ENCODE results near the gene SEMA6D. TPM values are rescaled to one million over a fixed set of nuclear protein-coding genes. Genes with fewer than 3 reads are reported as not detected.

The SEMA6D gene
- total RNA-seq, 1 donor from 2014 or later: 6.4 TPM

- H3K27me3 Mint-ChIP-seq (ENCODE audit: low read depth): peaks cover 4% of the 10 kb centered on the region
- H3K27ac Mint-ChIP-seq (ENCODE audit: unreplicated experiment): no peak overlapping the region
- H3K36me3 Mint-ChIP-seq (ENCODE audit: low read depth): no peaks in the 10 kb centered on the region
- no peak for DNase-seq (ENCODE audit: low spot score)
- no peak overlapping the region for H3K4me3 Mint-ChIP-seq (ENCODE audit: unreplicated experiment)
- peaks cover 19% of the 10 kb centered on the region for H3K4me1 Mint-ChIP-seq (ENCODE audit: low read depth)
- no peaks in the 10 kb centered on the region for H3K9me3 Mint-ChIP-seq (ENCODE audit: low read depth)
- no peak for TF ChIP-seq CTCF (IDR thresholded peaks at IDR 0.05)
Measured at GRCh38 chr15:47787875-47788274, 70.6 kb downstream of the SEMA6D start.

- peak overlapping the region; percentile 18 for H3K27ac Mint-ChIP-seq (ENCODE audit: unreplicated experiment)
- no peaks in the 10 kb centered on the region for H3K36me3 Mint-ChIP-seq (ENCODE audit: low read depth)
- DNase-seq (ENCODE audit: low spot score): no peak
- TF ChIP-seq CTCF (IDR thresholded peaks at IDR 0.05): no peak
- H3K27me3 Mint-ChIP-seq (ENCODE audit: low read depth): peaks cover 6% of the 10 kb centered on the region
- no peaks in the 10 kb centered on the region for H3K9me3 Mint-ChIP-seq (ENCODE audit: low read depth)
- no peak overlapping the region for H3K4me3 Mint-ChIP-seq (ENCODE audit: unreplicated experiment)
- H3K4me1 Mint-ChIP-seq (ENCODE audit: low read depth): peaks cover 19% of the 10 kb centered on the region
Measured at GRCh38 chr15:47788685-47789084, 71.4 kb downstream of the SEMA6D start.

- no peak for DNase-seq (ENCODE audit: low spot score)
- Mint-ChIP-seq H3K4me3 (ENCODE audit: unreplicated experiment) (no peak overlapping the region), H3K9me3 (ENCODE audit: low read depth) (no peaks in the 10 kb centered on the region), H3K36me3 (ENCODE audit: low read depth) (no peaks in the 10 kb centered on the region), H3K4me1 (ENCODE audit: low read depth) (peaks cover 17% of the 10 kb centered on the region), H3K27ac (ENCODE audit: unreplicated experiment) (no peak overlapping the region), H3K27me3 (ENCODE audit: low read depth) (peaks cover 6% of the 10 kb centered on the region)
- no peak for TF ChIP-seq CTCF (IDR thresholded peaks at IDR 0.05)
Measured at GRCh38 chr15:47791161-47791560, 73.9 kb downstream of the SEMA6D start.

DNA sequence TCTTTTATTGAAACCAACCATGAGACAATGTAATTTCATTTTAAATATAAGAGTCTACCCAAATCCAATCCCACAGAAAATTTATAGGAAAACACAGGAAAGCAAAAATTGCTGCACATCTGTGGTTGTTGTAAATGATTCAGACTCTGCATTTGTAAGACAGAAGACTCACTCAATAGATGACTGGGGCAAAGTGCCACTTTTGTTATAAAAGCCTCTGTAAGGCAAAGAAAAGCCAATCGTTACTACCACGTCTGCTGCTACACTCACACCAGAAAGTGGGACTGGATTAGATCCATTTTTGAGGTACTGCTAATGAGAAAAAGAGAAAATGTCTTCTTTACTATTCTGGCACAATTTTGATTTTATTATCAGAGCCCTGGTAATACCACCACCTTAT, 74.9 kb downstream of the SEMA6D start:
- H3K4me3 Mint-ChIP-seq (ENCODE audit: unreplicated experiment): no peak overlapping the region
- H3K4me1 Mint-ChIP-seq (ENCODE audit: low read depth): peaks cover 12% of the 10 kb centered on the region
- H3K27ac Mint-ChIP-seq (ENCODE audit: unreplicated experiment): no peak overlapping the region
- TF ChIP-seq CTCF (IDR thresholded peaks at IDR 0.05): no peak
- no peaks in the 10 kb centered on the region for H3K36me3 Mint-ChIP-seq (ENCODE audit: low read depth)
- DNase-seq (ENCODE audit: low spot score): no peak
- no peaks in the 10 kb centered on the region for H3K9me3 Mint-ChIP-seq (ENCODE audit: low read depth)
- peaks cover 6% of the 10 kb centered on the region for H3K27me3 Mint-ChIP-seq (ENCODE audit: low read depth)

DNA sequence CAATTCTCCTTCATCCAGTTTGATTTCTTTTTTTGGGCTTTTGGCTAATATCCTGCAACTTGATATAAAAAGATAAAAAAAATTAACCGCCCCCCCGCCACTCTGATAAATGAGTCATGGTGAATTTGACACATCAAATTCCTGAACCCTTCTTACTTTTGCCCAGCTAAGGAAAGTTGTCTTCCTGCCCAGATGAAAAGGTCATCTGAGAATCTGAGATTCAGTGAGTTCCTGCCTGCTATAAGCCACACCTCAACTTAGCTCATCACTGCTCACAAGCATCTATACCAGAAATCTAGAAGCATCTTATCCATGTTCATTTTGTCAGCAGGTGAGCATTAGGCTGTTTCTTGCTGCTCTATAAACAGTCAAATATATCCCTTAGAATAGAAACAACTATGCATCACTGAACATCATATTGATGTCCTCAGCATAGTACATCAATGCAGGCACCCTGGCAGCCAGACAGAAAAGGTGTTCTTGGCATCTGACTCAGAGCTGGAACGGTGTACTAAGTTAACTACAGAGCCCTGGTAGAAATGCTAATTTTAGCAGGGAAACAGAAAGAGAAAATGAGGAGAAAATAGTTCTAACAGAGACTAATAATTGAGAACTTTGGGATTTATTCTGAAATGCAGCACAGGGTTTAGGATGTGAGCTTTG, 77.1 kb downstream of the SEMA6D start:
- no peaks in the 10 kb centered on the region for H3K36me3 Mint-ChIP-seq (ENCODE audit: low read depth)
- no peak for DNase-seq (ENCODE audit: low spot score)
- no peak overlapping the region for H3K4me3 Mint-ChIP-seq (ENCODE audit: unreplicated experiment)
- TF ChIP-seq CTCF (IDR thresholded peaks at IDR 0.05): no peak
- no peaks in the 10 kb centered on the region for H3K9me3 Mint-ChIP-seq (ENCODE audit: low read depth)
- peaks cover 9% of the 10 kb centered on the region for H3K27me3 Mint-ChIP-seq (ENCODE audit: low read depth)
- H3K4me1 Mint-ChIP-seq (ENCODE audit: low read depth): peaks cover 7% of the 10 kb centered on the region
- H3K27ac Mint-ChIP-seq (ENCODE audit: unreplicated experiment): no peak overlapping the region
